GM12874 (cell line): ENCODE measurements around the gene CCDC57.

ENCODE experiments used
- TF ChIP-seq, protein P1 (sequence below): IDR thresholded peaks from 2 replicates; pipeline ENCODE4 v1.5.1; 2011; ENCODE audit warnings: low read depth, mild to moderate bottlenecking, control low read depth, low read length, moderate library complexity; ENCODE audit not compliant: insufficient read depth

The CCDC57 gene

DNA sequence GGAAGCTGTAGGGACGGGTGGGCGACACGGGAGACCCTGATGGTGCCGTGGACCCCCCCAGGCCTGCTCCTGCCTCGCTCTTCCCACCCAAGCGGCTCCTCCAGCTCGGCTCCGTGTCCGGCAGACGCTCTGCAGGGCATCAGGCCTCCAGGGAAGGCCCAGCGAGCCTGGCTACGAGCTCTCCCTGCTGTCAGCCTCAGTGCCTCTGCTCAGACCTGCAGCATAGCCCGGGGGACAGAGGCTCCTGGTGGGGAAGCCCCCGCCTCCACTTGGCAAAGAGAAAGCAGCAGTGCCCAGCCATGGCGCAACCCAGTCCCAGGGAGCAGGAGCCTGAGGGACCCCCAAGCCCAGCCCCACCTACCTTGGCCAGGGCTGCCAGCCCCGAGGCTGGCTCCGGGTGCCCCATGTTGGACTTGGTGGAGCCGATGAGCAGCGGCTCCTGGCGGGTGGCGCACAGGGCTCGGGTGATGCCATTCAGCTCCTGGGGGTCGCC, 120.5 kb downstream of the CCDC57 start:
- TF ChIP-seq, protein P1, sequence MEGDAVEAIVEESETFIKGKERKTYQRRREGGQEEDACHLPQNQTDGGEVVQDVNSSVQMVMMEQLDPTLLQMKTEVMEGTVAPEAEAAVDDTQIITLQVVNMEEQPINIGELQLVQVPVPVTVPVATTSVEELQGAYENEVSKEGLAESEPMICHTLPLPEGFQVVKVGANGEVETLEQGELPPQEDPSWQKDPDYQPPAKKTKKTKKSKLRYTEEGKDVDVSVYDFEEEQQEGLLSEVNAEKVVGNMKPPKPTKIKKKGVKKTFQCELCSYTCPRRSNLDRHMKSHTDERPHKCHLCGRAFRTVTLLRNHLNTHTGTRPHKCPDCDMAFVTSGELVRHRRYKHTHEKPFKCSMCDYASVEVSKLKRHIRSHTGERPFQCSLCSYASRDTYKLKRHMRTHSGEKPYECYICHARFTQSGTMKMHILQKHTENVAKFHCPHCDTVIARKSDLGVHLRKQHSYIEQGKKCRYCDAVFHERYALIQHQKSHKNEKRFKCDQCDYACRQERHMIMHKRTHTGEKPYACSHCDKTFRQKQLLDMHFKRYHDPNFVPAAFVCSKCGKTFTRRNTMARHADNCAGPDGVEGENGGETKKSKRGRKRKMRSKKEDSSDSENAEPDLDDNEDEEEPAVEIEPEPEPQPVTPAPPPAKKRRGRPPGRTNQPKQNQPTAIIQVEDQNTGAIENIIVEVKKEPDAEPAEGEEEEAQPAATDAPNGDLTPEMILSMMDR = no peak

DNA sequence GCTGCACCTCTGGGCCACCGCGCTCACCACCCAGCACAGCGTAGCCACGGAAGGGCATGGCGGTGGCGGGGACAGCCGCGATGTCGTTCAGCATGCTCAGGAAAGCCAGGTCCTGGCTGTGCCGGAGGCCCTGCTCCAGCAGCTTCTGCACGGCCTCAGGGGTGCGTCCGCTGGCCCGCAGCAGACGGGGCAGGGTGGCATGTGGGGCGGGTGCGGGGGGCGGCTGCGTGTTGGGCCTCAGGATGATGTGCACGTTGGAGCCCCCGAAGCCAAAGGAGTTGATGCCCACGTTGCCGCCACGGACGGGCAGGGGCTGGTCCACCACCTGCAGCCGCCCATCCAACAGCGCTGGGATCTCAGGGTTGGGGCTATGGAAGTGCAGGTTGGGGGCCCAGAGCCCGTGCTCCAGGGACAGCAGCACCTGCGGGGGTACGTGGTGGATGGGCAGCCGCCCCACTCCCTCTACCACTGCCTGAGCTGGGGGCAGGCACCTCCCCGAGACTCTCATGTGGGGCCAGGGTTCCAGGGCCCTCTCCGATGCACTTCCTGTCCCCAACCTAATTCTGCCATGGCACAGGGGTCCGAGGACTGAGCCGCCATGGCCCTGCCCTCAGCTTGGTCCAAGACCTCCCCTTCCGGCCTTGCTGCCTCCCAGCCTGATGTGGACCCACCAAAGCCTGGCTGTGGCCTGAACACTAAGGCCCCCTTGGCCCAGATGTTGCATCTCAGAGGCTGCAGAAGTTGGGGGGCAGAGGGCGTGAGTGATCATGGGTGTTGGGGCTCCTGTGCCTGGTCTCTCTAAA, 121.2 kb downstream of the CCDC57 start:
- TF ChIP-seq, protein P1 = no peak

DNA sequence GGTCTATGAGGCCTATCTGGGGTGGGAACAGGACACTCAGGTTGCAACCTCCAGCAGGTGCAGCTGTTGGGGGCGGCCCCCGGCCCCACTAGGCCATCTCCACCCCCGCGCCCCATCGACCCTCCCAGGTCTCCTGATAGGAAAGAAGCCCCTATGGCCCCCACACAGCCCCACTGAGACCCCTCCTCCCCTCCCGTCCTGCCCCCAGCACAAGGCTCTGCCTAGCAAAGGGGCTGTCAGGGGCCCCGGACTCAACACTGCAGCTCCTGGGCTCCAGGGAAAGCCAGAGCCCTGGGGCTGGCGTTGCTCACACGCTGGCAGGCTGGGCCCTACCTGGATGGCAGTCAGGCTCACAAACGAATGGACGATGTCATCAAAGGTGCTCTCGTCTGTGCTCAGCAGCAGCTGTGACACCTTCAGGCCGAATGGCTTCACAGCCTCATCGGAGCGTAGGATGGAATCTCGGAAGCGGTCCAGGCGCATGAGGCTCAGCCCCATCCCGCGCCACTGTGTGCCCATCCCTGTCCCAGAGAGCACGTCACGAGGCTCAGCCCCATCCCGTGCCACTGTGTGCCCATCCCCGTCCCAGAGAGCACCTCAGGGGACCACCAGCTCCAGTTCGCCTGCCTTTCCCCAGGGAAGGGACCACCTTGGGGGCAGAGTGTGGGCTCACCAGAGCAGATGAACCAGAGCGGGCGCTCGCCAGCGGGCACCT, 121.9 kb downstream of the CCDC57 start:
- TF ChIP-seq, protein P1 = no peak

DNA sequence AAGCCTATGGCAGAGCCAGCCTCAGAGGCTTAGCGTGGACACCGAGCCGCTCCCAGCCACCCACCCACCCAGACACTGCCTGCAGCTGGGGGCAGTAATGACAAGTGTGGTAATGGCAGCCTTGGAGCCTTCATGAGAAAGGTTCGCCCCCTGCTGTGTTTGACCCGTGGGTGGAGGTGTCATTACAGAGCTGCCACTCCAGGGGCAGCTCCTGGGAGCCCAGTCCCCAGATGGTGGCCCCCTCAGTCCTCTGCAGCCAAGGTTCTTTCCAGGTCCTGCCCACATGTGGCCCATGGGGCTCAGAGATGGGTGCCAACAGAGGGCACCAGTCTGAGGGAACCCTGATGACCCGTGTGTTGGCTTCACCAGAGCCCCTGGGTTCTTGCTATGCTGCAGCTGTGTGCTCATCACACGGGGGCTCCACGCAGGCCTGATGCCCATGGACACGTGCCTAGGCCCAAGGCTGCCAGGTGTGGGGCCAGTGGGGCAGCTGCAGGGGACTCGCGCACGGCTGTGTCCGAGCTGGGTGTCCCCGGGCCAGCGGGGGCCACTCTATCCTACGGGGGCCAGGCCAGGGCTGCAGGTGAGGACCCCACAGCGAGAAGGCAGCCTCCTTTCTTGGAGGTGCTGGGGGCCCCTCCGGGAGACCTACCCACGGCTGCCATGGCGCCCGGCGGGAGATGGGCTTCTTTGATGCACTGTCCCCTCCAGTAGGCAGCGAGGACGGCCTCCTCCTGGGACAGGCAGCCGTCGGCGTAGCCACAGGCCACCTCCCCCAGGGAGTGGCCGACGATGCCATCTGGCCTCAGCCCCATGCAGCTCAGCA, 122.7 kb downstream of the CCDC57 start:
- TF ChIP-seq, protein P1 = no peak

DNA sequence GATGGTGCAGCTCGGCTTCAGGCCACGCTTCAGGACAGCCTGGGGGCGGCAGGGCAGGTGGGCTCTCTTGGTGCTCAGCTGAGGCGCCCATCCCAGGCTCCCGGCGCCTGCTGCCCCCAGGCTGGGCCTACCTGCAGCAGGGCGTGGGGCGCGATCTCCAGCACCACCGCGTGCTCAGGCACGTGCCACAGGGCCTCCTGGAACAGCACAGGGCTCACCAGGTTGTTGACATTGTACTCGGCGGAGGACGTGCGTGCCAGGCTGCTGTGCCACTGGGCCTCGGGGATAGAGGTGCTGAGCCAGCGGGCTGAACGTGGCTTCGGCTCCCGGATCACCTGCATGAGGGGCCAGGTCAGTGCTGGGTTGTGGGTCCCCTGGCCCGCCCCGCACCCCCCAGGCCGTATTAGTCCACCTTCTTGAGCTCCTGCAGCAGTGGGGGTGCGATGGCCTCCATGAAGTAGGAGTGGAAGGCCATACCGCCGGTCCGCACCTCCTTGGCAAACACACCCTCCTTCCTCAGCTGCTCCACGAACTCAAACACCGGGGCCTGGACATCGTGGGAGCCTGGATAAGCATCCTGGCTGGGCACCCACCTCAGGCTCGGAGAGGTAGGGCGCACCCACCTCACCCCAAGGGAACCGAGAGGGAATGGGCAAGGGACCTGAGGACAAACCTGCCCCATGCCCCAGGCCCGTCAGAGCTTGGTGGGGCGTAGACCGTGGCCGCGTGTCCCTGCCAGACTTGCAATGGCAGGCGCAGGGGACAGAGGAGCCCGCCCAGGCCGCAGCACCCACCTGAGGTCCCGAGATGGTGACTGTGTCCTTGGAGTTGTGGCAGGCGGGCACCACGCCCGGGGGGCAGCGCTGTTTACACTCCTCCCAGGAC, 123.6 kb downstream of the CCDC57 start:
- TF ChIP-seq, protein P1 = no peak

DNA sequence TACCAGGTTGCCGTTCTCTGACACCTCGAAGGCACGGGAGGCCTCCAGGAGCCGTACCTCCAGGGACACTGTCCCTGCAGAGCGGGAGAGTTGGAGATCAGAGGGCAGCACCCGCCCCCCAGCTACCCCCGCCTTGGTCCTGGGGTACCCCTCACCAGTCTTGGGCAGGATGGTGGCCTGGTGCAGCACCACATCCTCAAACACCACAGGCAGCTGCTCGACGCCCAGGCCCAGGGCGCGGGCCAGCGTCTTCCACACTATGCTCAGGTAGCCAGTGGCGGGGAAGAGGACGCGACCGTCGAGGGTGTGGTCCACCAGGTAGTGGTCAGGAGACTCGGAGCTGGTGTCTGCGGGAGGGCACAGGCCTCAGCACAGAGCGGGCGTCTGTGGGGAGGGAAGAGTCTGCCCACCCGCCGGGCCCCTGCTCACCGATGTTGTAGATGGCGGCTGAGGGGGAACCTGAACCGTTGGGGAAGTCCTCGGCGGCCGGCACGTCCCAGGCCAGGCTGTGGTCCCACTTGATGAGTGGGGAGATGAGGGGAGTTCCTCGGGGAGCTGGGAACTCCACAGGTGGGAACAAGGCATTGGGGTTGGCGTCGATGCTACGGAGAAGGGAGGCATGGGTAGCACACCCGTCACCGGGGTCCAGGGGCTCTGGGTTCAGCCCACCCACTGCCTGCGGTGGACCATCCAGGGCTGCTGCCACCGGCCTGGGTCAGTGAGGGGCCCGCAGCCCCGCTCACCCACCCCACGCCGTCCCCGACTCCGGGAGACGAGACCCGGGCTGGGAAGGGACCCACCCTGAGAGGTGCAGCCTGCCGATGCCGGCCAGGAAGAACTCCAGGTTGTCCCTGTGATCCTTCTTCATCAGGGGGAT, 124.4 kb downstream of the CCDC57 start:
- TF ChIP-seq, protein P1 = no peak
